GM12878 (cell line): ENCODE results near the gene C11orf97. TPM values are rescaled to one million over a fixed set of nuclear protein-coding genes. Genes with fewer than 3 reads are reported as not detected.

Experiments
- GATAD2B ChIP-seq: fragments of 450-650 bp; conservative IDR thresholded peaks from 2 replicates; pipeline ENCODE4 v1.6.1; 2017; ENCODE audit warnings: low read depth, mild to moderate bottlenecking, moderate library complexity
- SMARCA5 ChIP-seq: fragments of 450-650 bp; IDR thresholded peaks from 2 replicates; pipeline ENCODE4 v1.6.1; 2017; ENCODE audit warnings: mild to moderate bottlenecking
- SUPT20H ChIP-seq: IDR thresholded peaks from 2 replicates; pipeline ENCODE4 v1.6.1; 2011; ENCODE audit warnings: low read depth, mild to moderate bottlenecking, low read length, moderate library complexity, borderline replicate concordance; ENCODE audit not compliant: control insufficient read depth
- polyA plus RNA-seq, 11 experiments: library from polyadenylated mRNA; depleted of rRNA in 4 of 11; unstranded in 6 of 11; stranded (reverse) in 5 of 11; fragments of >200 nt; fragmentation: Nextera tagmentation in 4 of 11; fragmentation: Illumina TruSeq in 1 of 11; extraction: Ambion mirVana in 4 of 11; extraction: Trizol in 1 of 11; gene quantifications; 1 replicate in 1 of 11; 2 replicates in 10 of 11; pipeline versions ENCODE4 v1.2.1 to v1.2.3, GENCODE V29; 2011 to 2016; ENCODE audit warnings: inconsistent platforms in 2 of 11, missing spikeins in 2 of 11, low read depth in 1 of 11
- total RNA-seq, 4 experiments: library from RNA; depleted of rRNA in 3 of 4; stranded (reverse); fragments of >200 nt in 3 of 4; fragmentation: Illumina TruSeq in 1 of 4; extraction: Trizol in 1 of 4; gene quantifications; 2 replicates each; pipeline versions ENCODE4 v1.2.1 to v1.2.3, GENCODE V29; 2013 to 2021
- TF ChIP-seq, protein P1 (sequence below): fragments of 450-650 bp; IDR thresholded peaks from 2 replicates; pipeline ENCODE4 v1.6.1; 2018; ENCODE audit warnings: mild to moderate bottlenecking, low read depth, moderate library complexity; ENCODE audit not compliant: partially characterized antibody
- TF ChIP-seq, protein P2 (sequence below): IDR thresholded peaks from 2 replicates; pipeline ENCODE4 v1.6.1; 2012; ENCODE audit warnings: low read depth, low read length, improper control_type of control experiment
- TF ChIP-seq, protein P3 (sequence below): fragments of 450-650 bp; IDR thresholded peaks from 2 replicates; pipeline ENCODE4 v1.6.1; 2016; ENCODE audit warnings: mild to moderate bottlenecking

Gene C11orf97
- total and polyA plus RNA-seq, 10 of the 15 experiments (the other 5 are each of a cell fraction or from before 2014, with no cell fraction given): not detected

DNA sequence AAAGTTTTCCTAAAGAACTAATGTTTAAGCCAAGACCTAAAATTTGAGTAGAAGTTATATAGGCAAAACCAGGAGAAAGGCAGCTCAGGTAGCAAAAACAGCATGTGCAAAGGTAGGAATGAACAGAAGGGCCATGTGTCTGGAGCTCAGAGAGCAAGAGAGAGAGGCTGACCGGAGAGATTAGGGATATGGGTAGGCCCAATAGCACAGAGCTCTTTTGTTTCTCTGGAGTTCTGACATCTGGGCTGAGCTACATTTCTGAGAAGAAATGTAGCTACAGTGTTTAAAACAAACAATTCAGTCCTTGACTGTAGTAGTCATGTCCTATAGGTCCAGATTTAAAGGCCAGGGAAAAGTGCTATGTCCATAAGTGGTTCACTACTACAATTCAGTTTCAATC is 4.5 kb downstream of the C11orf97 start (continued):
- TF ChIP-seq, protein P1, sequence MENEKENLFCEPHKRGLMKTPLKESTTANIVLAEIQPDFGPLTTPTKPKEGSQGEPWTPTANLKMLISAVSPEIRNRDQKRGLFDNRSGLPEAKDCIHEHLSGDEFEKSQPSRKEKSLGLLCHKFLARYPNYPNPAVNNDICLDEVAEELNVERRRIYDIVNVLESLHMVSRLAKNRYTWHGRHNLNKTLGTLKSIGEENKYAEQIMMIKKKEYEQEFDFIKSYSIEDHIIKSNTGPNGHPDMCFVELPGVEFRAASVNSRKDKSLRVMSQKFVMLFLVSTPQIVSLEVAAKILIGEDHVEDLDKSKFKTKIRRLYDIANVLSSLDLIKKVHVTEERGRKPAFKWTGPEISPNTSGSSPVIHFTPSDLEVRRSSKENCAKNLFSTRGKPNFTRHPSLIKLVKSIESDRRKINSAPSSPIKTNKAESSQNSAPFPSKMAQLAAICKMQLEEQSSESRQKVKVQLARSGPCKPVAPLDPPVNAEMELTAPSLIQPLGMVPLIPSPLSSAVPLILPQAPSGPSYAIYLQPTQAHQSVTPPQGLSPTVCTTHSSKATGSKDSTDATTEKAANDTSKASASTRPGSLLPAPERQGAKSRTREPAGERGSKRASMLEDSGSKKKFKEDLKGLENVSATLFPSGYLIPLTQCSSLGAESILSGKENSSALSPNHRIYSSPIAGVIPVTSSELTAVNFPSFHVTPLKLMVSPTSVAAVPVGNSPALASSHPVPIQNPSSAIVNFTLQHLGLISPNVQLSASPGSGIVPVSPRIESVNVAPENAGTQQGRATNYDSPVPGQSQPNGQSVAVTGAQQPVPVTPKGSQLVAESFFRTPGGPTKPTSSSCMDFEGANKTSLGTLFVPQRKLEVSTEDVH: no peak
- TF ChIP-seq, protein P2, sequence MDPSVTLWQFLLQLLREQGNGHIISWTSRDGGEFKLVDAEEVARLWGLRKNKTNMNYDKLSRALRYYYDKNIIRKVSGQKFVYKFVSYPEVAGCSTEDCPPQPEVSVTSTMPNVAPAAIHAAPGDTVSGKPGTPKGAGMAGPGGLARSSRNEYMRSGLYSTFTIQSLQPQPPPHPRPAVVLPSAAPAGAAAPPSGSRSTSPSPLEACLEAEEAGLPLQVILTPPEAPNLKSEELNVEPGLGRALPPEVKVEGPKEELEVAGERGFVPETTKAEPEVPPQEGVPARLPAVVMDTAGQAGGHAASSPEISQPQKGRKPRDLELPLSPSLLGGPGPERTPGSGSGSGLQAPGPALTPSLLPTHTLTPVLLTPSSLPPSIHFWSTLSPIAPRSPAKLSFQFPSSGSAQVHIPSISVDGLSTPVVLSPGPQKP: no peak
- TF ChIP-seq SUPT20H (no peak), GATAD2B (no peak), SMARCA5 (no peak)
- TF ChIP-seq, protein P3, sequence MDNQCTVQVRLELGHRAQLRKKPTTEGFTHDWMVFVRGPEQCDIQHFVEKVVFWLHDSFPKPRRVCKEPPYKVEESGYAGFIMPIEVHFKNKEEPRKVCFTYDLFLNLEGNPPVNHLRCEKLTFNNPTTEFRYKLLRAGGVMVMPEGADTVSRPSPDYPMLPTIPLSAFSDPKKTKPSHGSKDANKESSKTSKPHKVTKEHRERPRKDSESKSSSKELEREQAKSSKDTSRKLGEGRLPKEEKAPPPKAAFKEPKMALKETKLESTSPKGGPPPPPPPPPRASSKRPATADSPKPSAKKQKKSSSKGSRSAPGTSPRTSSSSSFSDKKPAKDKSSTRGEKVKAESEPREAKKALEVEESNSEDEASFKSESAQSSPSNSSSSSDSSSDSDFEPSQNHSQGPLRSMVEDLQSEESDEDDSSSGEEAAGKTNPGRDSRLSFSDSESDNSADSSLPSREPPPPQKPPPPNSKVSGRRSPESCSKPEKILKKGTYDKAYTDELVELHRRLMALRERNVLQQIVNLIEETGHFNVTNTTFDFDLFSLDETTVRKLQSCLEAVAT: no peak
